CD14-positive monocyte (primary cell): ENCODE data around the gene KRTAP17-1. TPM values are rescaled to one million over a fixed set of nuclear protein-coding genes. Genes with fewer than 3 reads are reported as not detected.
"Not testable (repeated sequence)": the region's sequence is repeated elsewhere in the genome, so short reads cannot be mapped to it uniquely, and the experiment has no call there.

Experiments used
- DNase-seq, 3 donors: peaks; one replicate each; pipeline ENCODE4 v3.0.0-alpha.2; 2011 to 2022
- H2AFZ ChIP-seq: 2 replicates; pipeline ENCODE4 v1.6.0; 2012; ENCODE audit warnings: mild to moderate bottlenecking, low read depth, low read length, inconsistent platforms; ENCODE audit not compliant: insufficient read depth, poor library complexity, severe bottlenecking
- H3K27ac ChIP-seq, 2 donors: 1 replicate in 1 of 2; 2 replicates in 1 of 2; pipeline ENCODE4 v1.5.1; 2012 to 2013; ENCODE audit warnings: low read length in 2 of 2, control low read depth in 1 of 2, inconsistent platforms in 1 of 2, low read depth in 1 of 2, mild to moderate bottlenecking in 1 of 2
- H3K27me3 ChIP-seq, 2 donors: one replicate each; pipeline versions ENCODE4 v1.6.0 to v1.6.1; 2011 to 2013; ENCODE audit warnings: low read length in 2 of 2; ENCODE audit not compliant: control insufficient read depth in 2 of 2, insufficient read depth in 2 of 2
- H3K36me3 ChIP-seq, 2 donors: replicated peaks in 1 of 2; 1 replicate in 1 of 2; 2 replicates in 1 of 2; pipeline versions ENCODE4 v1.5.1 to v1.6.1; 2012 to 2013; ENCODE audit warnings: low read length in 2 of 2, control low read depth in 1 of 2, inconsistent platforms in 1 of 2, mild to moderate bottlenecking in 1 of 2; ENCODE audit not compliant: insufficient read depth in 2 of 2, control insufficient read depth in 1 of 2
- H3K4me1 ChIP-seq, 2 donors: 1 replicate in 1 of 2; 2 replicates in 1 of 2; pipeline versions ENCODE4 v1.5.1 to v1.6.1; 2012 to 2013; ENCODE audit warnings: low read length in 2 of 2, control low read depth in 1 of 2, inconsistent platforms in 1 of 2, mild to moderate bottlenecking in 1 of 2, moderate library complexity in 1 of 2; ENCODE audit not compliant: insufficient read depth in 2 of 2, control insufficient read depth in 1 of 2
- H3K4me2 ChIP-seq: replicated peaks from 2 replicates; pipeline ENCODE3; 2012; ENCODE audit warnings: low read length, moderate library complexity, mild to moderate bottlenecking; ENCODE audit not compliant: poor library complexity, severe bottlenecking; ENCODE audit errors: extremely low read depth
- H3K4me3 ChIP-seq, 3 experiments: fragments of 200-600 bp in 1 of 3; sonication (generic) in 1 of 3; replicated peaks in 1 of 3; 1 replicate in 2 of 3; 2 replicates in 1 of 3; pipeline ENCODE4 v1.5.1; 2011 to 2013; ENCODE audit warnings: low read length in 3 of 3, mild to moderate bottlenecking in 3 of 3, control low read depth in 2 of 3, low read depth in 2 of 3, inconsistent platforms in 1 of 3, moderate library complexity in 1 of 3
- H3K79me2 ChIP-seq: 2 replicates; pipeline ENCODE4 v1.6.0; 2012; ENCODE audit warnings: mild to moderate bottlenecking, control low read depth, inconsistent platforms, low read length, moderate library complexity; ENCODE audit not compliant: insufficient read depth
- H3K9ac ChIP-seq: 2 replicates; pipeline ENCODE4 v1.6.0; 2017; ENCODE audit warnings: low read length, mild to moderate bottlenecking; ENCODE audit not compliant: insufficient read depth, poor library complexity, severe bottlenecking
- H3K9me3 ChIP-seq, 2 donors: replicated peaks in 1 of 2; 1 replicate in 1 of 2; 2 replicates in 1 of 2; pipeline versions ENCODE4 v1.5.1 to v1.6.1; 2012 to 2013; ENCODE audit warnings: low read length in 2 of 2, control low read depth in 1 of 2; ENCODE audit not compliant: control insufficient read depth in 1 of 2, insufficient read depth in 1 of 2
- H4K20me1 ChIP-seq: 2 replicates; pipeline ENCODE4 v1.6.0; 2012; ENCODE audit warnings: mild to moderate bottlenecking, low read length, control low read depth, moderate library complexity; ENCODE audit not compliant: insufficient read depth
- H3K27ac Mint-ChIP-seq, 7 donors: one replicate each; pipeline ENCODE4 v1.8.0; 2020; ENCODE audit warnings: mild to moderate bottlenecking in 7 of 7, mixed read lengths in 7 of 7, moderate library complexity in 6 of 7, inconsistent platforms in 2 of 7
- H3K27me3 Mint-ChIP-seq, 3 donors: one replicate each; pipeline ENCODE4 v1.8.0; 2021 to 2022; ENCODE audit warnings: low read depth in 3 of 3, mild to moderate bottlenecking in 3 of 3, mixed read lengths in 3 of 3, moderate library complexity in 3 of 3, inconsistent platforms in 1 of 3
- H3K36me3 Mint-ChIP-seq, 2 donors: one replicate each; pipeline ENCODE4 v1.8.0; 2020; ENCODE audit warnings: mixed read lengths in 2 of 2, inconsistent platforms in 1 of 2, mild to moderate bottlenecking in 1 of 2
- H3K4me1 Mint-ChIP-seq: one replicate; pipeline ENCODE4 v1.8.0; 2020; ENCODE audit warnings: mild to moderate bottlenecking, mixed read lengths
- H3K4me3 Mint-ChIP-seq, 2 donors: one replicate each; pipeline ENCODE4 v1.8.0; 2020; ENCODE audit warnings: mild to moderate bottlenecking in 2 of 2, mixed read lengths in 2 of 2, moderate library complexity in 1 of 2
- H3K9me3 Mint-ChIP-seq, 7 donors: one replicate each; pipeline ENCODE4 v1.8.0; 2020 to 2022; ENCODE audit warnings: mixed read lengths in 7 of 7, mild to moderate bottlenecking in 6 of 7, moderate library complexity in 6 of 7, inconsistent platforms in 2 of 7
- CTCF ChIP-seq: fragments of 200-600 bp; IDR thresholded peaks from one replicate; pipeline ENCODE4 v1.8.0; 2022; ENCODE audit warnings: antibody characterized with exemption, mild to moderate bottlenecking
- WGBS: methylation state at CpG from one replicate; pipeline ENCODE4 v1.1.5; 2013; ENCODE audit warnings: missing lambda C conversion rate; ENCODE audit not compliant: insufficient coverage; 5-methylcytosine and 5-hydroxymethylcytosine counted together
- intact Hi-C, 2 donors: fragments of 100-400 bp; cut with micrococcal nuclease; formaldehyde crosslinking; loops; one replicate each; pipeline versions ENCODE4 v1.15.0 to v1.15.1; 2023
- polyA plus RNA-seq, 3 donors: library from polyadenylated mRNA; depleted of rRNA in 1 of 3; unstranded in 2 of 3; stranded (reverse) in 1 of 3; fragments of 300-500 nt in 2 of 3; fragments of >200 nt in 1 of 3; fragmentation: Illumina TruSeq in 2 of 3; gene quantifications; 1 replicate in 2 of 3; 2 replicates in 1 of 3; pipeline ENCODE4 v1.2.3, GENCODE V29; 2012 to 2021

Gene KRTAP17-1
- polyA plus RNA-seq, 3 donors = not detected

GRCh38 chr17:41284043-41284442, 31.5 kb downstream of the KRTAP17-1 start:
- TF ChIP-seq CTCF = no peak
- Histone ChIP-seq H3K4me2 (no peak overlapping the region), H3K36me3 (no peaks in the 10 kb centered on the region), H3K4me1 (peaks cover 19 to 31% of the 10 kb centered on the region in 2 donors), H3K79me2 (no peaks in the 10 kb centered on the region), H3K4me3 (no peak overlapping the region), H2AFZ (no peak overlapping the region), H3K27me3 (peaks cover 11 to 13% of the 10 kb centered on the region in 2 donors), H3K9ac (no peak overlapping the region), H4K20me1 (no peaks in the 10 kb centered on the region), H3K9me3 (no peaks in the 10 kb centered on the region), H3K27ac (no peak overlapping the region)
- no peak for DNase-seq
- H3K4me1 Mint-ChIP-seq = peaks cover 22% of the 10 kb centered on the region
- intact Hi-C loops = no loop called here
- peak overlapping the region in 1 of 7 donors; percentile 32 for H3K27ac Mint-ChIP-seq
- 43% methylated on average over 1 of the region's 3 CpGs for WGBS
- no peaks in the 10 kb centered on the region for H3K36me3 Mint-ChIP-seq
- peaks cover 0 to 4% (median 0%) of the 10 kb centered on the region in 7 donors for H3K9me3 Mint-ChIP-seq
- H3K27me3 Mint-ChIP-seq = peaks cover 2 to 5% (median 2%) of the 10 kb centered on the region in 3 donors
- H3K4me3 Mint-ChIP-seq = no peak overlapping the region

- peaks cover 0 to 13% (median 10%) of the 10 kb centered on the region in 3 donors for H3K27me3 Mint-ChIP-seq
- no peaks in the 10 kb centered on the region for H3K36me3 Mint-ChIP-seq
- Histone ChIP-seq H3K9ac (no peak overlapping the region), H2AFZ (no peak overlapping the region), H3K4me2 (no peak overlapping the region), H3K27ac (no peak overlapping the region), H3K9me3 (no peaks in the 10 kb centered on the region), H3K27me3 (peaks cover 11 to 12% of the 10 kb centered on the region in 2 donors), H3K79me2 (no peaks in the 10 kb centered on the region), H3K4me1 (no peaks in the 10 kb centered on the region), H4K20me1 (no peaks in the 10 kb centered on the region), H3K4me3 (no peak overlapping the region), H3K36me3 (no peaks in the 10 kb centered on the region)
- no peak overlapping the region for H3K4me3 Mint-ChIP-seq
- no peak for DNase-seq
- H3K27ac Mint-ChIP-seq = no peak overlapping the region
- no peak for TF ChIP-seq CTCF
- peaks cover 0 to 2% (median 0%) of the 10 kb centered on the region in 7 donors for H3K9me3 Mint-ChIP-seq
- no peaks in the 10 kb centered on the region for H3K4me1 Mint-ChIP-seq
- 100% methylated on average over 1 of the region's 3 CpGs for WGBS
- intact Hi-C loops = no loop called here
Observed at GRCh38 chr17:41278176-41278955, 37.1 kb downstream of the KRTAP17-1 start.

GRCh38 chr17:41275648-41276190, 39.8 kb downstream of the KRTAP17-1 start, which contains the start of gene KRTAP9-7:
KRTAP9-7 (plus strand) TSS chr17:41275698; CDS start chr17:41275698, 0 bp downstream.
- H3K4me3 ChIP-seq, H2AFZ ChIP-seq, H3K79me2 ChIP-seq, H3K4me1 ChIP-seq, H3K9me3 ChIP-seq, intact Hi-C loops, H3K36me3 Mint-ChIP-seq, H3K9me3 Mint-ChIP-seq, H3K4me1 Mint-ChIP-seq, H3K27ac ChIP-seq, H3K27me3 ChIP-seq, DNase-seq, H3K36me3 ChIP-seq, H3K9ac ChIP-seq, H3K4me2 ChIP-seq, H4K20me1 ChIP-seq: not testable (repeated sequence)
- 97% methylated on average over 3 of the region's 3 CpGs for WGBS
- peak within 1 kb of the TSS in 1 of 7 donors; percentile 58 for H3K27ac Mint-ChIP-seq
- H3K27me3 Mint-ChIP-seq = peaks cover 4 to 18% (median 10%) of the 10 kb centered on the region in 3 donors
- H3K4me3 Mint-ChIP-seq = peak within 1 kb of the TSS in 1 of 2 donors; percentile 17
